Endothelial cell (in vitro differentiated cells): ENCODE results near the gene DYNLT2B. TPM values are rescaled to one million over a fixed set of nuclear protein-coding genes. Genes with fewer than 3 reads are reported as not detected.

ENCODE experiments used
- DNase-seq: peaks from one replicate; pipeline ENCODE4 v3.0.0; 2021; ENCODE audit warnings: low spot score
- H3K27ac Mint-ChIP-seq: one replicate; pipeline ENCODE4 v1.8.0; 2021; ENCODE audit warnings: mixed read lengths, inconsistent platforms; ENCODE audit not compliant: unreplicated experiment
- H3K27me3 Mint-ChIP-seq: one replicate; pipeline ENCODE4 v1.8.0; 2021; ENCODE audit warnings: mild to moderate bottlenecking, moderate library complexity, mixed read lengths, inconsistent platforms; ENCODE audit not compliant: unreplicated experiment
- H3K36me3 Mint-ChIP-seq: one replicate; pipeline ENCODE4 v1.8.0; 2021; ENCODE audit warnings: mild to moderate bottlenecking, low read depth, mixed read lengths, inconsistent platforms; ENCODE audit not compliant: unreplicated experiment
- H3K4me1 Mint-ChIP-seq: one replicate; pipeline ENCODE4 v1.8.0; 2021; ENCODE audit warnings: mild to moderate bottlenecking, mixed read lengths, inconsistent platforms; ENCODE audit not compliant: unreplicated experiment
- H3K4me3 Mint-ChIP-seq: one replicate; pipeline ENCODE4 v1.8.0; 2021; ENCODE audit warnings: mild to moderate bottlenecking, mixed read lengths, inconsistent platforms; ENCODE audit not compliant: unreplicated experiment
- H3K9me3 Mint-ChIP-seq: one replicate; pipeline ENCODE4 v1.8.0; 2021; ENCODE audit warnings: mixed read lengths, inconsistent platforms; ENCODE audit not compliant: unreplicated experiment
- total RNA-seq: library from RNA; stranded (reverse); fragmentation: NEBNext Ultra II Directional; extraction: Animal tissue kit (Norgen Biotek cat#: 25700); gene quantifications from one replicate; pipeline ENCODE4 v1.2.1, GENCODE V29; 2021; ENCODE audit not compliant: unreplicated experiment
- TF ChIP-seq, protein P1 (sequence below): fragments of 200-600 bp; sonication (generic); IDR thresholded peaks from one replicate; pipeline ENCODE4 v1.5.0; 2021; ENCODE audit warnings: antibody characterized with exemption; ENCODE audit not compliant: unreplicated experiment

The DYNLT2B gene
- total RNA-seq, 1 donor from 2014 or later: 19.0 TPM

DNA sequence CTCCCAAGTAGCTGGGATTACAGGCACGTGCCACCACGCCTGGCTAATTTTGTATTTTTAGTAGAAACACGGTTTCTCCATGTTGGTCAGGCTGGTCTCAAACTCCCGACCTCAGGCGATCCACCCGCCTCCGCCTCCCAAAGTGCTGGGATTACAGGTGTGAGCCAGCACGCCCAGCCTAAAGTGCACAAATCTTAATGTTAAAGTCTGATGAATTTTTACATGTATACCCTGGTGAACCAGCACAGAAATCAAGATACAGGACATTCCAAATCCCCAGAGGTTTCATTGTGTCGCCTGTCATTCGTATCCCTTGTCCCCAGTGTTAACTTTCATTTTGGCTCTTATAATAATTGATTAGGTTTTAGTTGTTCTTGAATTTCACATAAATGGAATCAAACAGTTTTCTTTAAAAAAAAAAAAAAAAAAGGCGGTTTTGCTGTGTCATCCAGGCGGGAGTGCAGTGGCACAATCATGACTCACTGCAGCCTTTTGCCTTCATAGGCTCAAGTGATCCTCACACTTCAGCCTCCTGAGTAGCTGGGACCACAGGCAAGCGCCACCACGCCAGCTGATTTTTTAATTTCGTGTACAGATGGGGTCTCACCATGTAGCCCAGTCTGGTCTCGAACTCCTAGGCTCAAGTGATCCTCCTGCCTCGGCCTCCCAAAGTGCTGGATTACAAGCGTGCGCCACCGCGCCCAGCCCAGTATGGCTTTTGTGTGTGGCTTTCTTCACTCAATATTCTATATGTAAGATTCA, 21.6 kb upstream of the DYNLT2B start:
- Mint-ChIP-seq H3K4me1 (no peaks in the 10 kb centered on the region), H3K9me3 (no peaks in the 10 kb centered on the region), H3K4me3 (no peak overlapping the region), H3K27me3 (peaks cover 4% of the 10 kb centered on the region), H3K36me3 (no peaks in the 10 kb centered on the region), H3K27ac (no peak overlapping the region)
- TF ChIP-seq, protein P1, sequence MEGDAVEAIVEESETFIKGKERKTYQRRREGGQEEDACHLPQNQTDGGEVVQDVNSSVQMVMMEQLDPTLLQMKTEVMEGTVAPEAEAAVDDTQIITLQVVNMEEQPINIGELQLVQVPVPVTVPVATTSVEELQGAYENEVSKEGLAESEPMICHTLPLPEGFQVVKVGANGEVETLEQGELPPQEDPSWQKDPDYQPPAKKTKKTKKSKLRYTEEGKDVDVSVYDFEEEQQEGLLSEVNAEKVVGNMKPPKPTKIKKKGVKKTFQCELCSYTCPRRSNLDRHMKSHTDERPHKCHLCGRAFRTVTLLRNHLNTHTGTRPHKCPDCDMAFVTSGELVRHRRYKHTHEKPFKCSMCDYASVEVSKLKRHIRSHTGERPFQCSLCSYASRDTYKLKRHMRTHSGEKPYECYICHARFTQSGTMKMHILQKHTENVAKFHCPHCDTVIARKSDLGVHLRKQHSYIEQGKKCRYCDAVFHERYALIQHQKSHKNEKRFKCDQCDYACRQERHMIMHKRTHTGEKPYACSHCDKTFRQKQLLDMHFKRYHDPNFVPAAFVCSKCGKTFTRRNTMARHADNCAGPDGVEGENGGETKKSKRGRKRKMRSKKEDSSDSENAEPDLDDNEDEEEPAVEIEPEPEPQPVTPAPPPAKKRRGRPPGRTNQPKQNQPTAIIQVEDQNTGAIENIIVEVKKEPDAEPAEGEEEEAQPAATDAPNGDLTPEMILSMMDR: no peak
- DNase-seq: no peak

DNA sequence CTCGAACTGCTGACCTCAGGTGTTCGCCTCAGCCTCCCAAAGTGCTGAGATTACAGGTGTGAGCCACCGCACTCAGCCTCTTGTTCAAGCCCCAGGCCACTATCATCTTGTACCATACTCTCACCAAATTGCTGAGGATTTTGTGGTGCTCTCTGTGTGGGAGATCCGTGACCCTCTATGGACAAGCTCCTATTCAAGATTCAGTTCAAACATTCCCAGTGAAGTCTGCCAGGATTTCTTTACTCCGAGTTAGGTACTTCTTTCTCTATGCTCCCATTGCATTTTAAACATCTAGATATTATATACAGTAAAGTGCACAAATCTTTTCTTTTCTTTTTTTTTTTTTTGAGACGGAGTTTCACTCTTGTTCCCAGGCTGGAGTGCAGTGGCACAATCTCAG, 21.0 kb upstream of the DYNLT2B start:
- Mint-ChIP-seq H3K9me3 (no peaks in the 10 kb centered on the region), H3K36me3 (no peaks in the 10 kb centered on the region), H3K27ac (no peak overlapping the region), H3K4me3 (no peak overlapping the region), H3K27me3 (peaks cover 4% of the 10 kb centered on the region), H3K4me1 (no peaks in the 10 kb centered on the region)
- no peak for DNase-seq
- TF ChIP-seq, protein P1: no peak

DNA sequence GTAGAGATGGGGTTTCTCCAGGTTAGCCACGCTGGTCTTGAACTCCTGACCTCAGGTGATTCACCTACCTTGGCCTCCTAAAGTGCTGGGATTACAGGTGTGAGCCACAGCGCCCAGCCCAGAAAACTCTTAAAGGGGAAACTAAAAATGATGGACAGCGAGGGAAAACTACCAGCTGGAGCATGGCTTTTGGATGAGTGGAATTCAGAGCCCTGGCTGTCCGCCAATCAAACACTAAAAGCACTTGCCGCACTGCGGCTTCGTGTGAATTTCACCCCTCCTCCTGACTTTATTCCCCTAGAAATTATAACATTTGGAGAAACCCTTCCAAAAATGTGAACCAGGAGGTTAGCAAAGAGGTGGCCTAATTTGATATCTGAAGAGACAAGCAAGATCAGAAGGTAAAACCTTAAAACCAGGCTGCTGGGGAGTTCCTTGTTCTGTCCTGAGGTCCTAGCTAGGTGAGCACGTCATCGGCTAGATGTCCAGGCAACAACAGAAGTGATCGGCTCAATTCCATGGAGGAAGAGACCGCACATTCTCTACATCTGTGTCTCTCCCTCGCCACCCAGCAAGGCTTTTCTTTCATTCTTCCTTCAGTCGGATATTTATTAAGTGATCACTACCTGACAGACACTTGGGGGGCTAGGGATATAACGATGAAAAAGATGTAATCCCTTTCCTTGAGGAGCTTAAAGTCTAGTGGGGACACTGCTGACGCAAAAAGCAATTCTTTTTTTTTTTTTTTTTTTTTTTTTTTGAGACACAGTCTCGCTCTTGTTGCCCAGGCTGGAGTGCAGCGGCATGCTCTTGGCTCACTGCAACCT, 18.5 kb upstream of the DYNLT2B start:
- no peak for DNase-seq
- no peaks in the 10 kb centered on the region for H3K9me3 Mint-ChIP-seq
- no peaks in the 10 kb centered on the region for H3K36me3 Mint-ChIP-seq
- TF ChIP-seq, protein P1: no peak
- peaks cover 4% of the 10 kb centered on the region for H3K27me3 Mint-ChIP-seq
- no peak overlapping the region for H3K27ac Mint-ChIP-seq
- H3K4me3 Mint-ChIP-seq: no peak overlapping the region
- H3K4me1 Mint-ChIP-seq: no peaks in the 10 kb centered on the region

DNA sequence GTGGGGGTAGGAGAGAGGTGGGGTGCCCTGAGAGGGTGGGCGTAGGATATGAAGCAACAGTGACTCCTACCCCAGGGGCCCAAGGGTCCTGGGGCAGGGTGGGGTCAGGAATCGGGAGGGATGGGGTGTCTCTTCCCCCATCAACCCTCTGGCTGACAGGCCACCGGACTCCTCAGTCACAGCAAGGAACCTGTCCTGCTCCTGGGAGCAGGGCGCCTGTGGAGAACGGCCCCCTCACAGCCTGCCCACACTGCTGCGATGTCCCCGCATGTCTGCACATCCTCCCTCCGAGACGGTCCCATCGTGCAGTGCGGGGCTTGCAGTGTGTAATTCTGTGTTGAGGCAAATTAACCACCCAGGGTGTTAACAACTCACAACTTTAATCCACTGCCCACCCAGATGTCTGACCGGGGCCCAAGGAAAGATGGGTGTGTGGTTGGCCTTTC, 17.5 kb upstream of the DYNLT2B start:
- Mint-ChIP-seq H3K36me3 (no peaks in the 10 kb centered on the region), H3K27ac (no peak overlapping the region), H3K27me3 (peaks cover 4% of the 10 kb centered on the region), H3K4me1 (no peaks in the 10 kb centered on the region), H3K4me3 (no peak overlapping the region), H3K9me3 (no peaks in the 10 kb centered on the region)
- TF ChIP-seq, protein P1: no peak
- no peak for DNase-seq

DNA sequence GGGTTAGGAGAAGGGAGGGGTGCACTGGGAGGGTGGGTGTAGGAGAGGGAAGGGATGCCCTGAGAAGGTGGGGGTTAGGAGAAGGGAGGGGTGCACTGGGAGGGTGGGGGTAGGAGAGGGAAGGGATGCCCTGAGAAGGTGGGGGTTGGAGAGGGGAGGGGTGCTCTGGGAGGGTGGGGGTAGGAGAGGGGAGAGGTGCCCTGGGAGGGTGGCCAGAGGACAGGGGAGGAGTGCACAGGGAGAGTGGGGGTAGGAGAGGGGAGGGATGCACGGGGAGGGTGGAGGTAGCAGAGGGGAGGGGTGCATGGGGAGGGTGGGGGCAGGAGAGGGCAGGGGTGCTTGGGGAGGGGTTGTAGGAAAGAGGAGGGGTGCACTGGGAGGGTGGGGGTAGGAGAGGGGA, 16.9 kb upstream of the DYNLT2B start:
- Mint-ChIP-seq H3K27me3 (peaks cover 6% of the 10 kb centered on the region), H3K4me3 (no peak overlapping the region), H3K9me3 (no peaks in the 10 kb centered on the region), H3K27ac (no peak overlapping the region), H3K4me1 (no peaks in the 10 kb centered on the region), H3K36me3 (no peaks in the 10 kb centered on the region)
- TF ChIP-seq, protein P1: no peak
- DNase-seq: no peak
